DMS79 (cell line): ENCODE results near the gene VSIG1.

Source experiments
- DNase-seq: peaks from one replicate; lab custom pipeline; 2025; lab: John Stamatoyannopoulos, UW

VSIG1 gene

GRCh38 chrX:108044554-108045256 is at the start of gene VSIG1:
Gene VSIG1 (plus strand): TSS chrX:108045065. CDS start chrX:108045131, 66 bp downstream.
- DNase-seq, result no peak

- no peak for DNase-seq
Measured at GRCh38 chrX:107996124-107996523, 48.7 kb upstream of the VSIG1 start.

- peak; percentile 11 for DNase-seq
Measured at GRCh38 chrX:108000751-108001150, 44.1 kb upstream of the VSIG1 start.

- peak; percentile 0 for DNase-seq
Measured at GRCh38 chrX:108001218-108001814, 43.5 kb upstream of the VSIG1 start.

GRCh38 chrX:108018656-108019381 is 26.0 kb upstream of the VSIG1 start:
- no peak for DNase-seq

GRCh38 chrX:108019382-108019875 is 25.4 kb upstream of the VSIG1 start:
- no peak for DNase-seq

- no peak for DNase-seq
Measured at GRCh38 chrX:108020631-108021030, 24.2 kb upstream of the VSIG1 start.

- no peak for DNase-seq
Measured at GRCh38 chrX:108022491-108023089, 22.3 kb upstream of the VSIG1 start.

GRCh38 chrX:108025376-108025775 is 19.5 kb upstream of the VSIG1 start:
- DNase-seq, result no peak

- DNase-seq, result no peak
Measured at GRCh38 chrX:108025954-108026600, 18.8 kb upstream of the VSIG1 start.

GRCh38 chrX:108028854-108029253 is 16.0 kb upstream of the VSIG1 start:
- no peak for DNase-seq

GRCh38 chrX:108029928-108030711 is 14.7 kb upstream of the VSIG1 start:
- no peak for DNase-seq

GRCh38 chrX:108032944-108033343 is 11.9 kb upstream of the VSIG1 start:
- DNase-seq, result no peak

GRCh38 chrX:108033890-108034289 is 11.0 kb upstream of the VSIG1 start:
- no peak for DNase-seq

- DNase-seq, result no peak
Measured at GRCh38 chrX:108034725-108035124, 10.1 kb upstream of the VSIG1 start.

- no peak for DNase-seq
Measured at GRCh38 chrX:108036298-108036973, 8.4 kb upstream of the VSIG1 start.

- no peak for DNase-seq
Measured at GRCh38 chrX:108049649-108050048, 4.8 kb downstream of the VSIG1 start.

- DNase-seq, result no peak
Measured at GRCh38 chrX:108053218-108053617, 8.4 kb downstream of the VSIG1 start.

- no peak for DNase-seq
Measured at GRCh38 chrX:108055546-108055945, 10.7 kb downstream of the VSIG1 start.

- DNase-seq, result no peak
Measured at GRCh38 chrX:108059801-108060200, 14.9 kb downstream of the VSIG1 start.

- no peak for DNase-seq
Measured at GRCh38 chrX:108064001-108064400, 19.1 kb downstream of the VSIG1 start.
